ENCODE measurements around the gene ZDHHC5. TPM values are rescaled to one million over a fixed set of nuclear protein-coding genes. Genes with fewer than 3 reads are reported as not detected.

Gene ZDHHC5
- total and polyA plus RNA-seq, 2 of the 13 experiments (the other 11 are each of a cell fraction or from before 2014, with no cell fraction given), result 26.6 to 34.0 TPM

DNA sequence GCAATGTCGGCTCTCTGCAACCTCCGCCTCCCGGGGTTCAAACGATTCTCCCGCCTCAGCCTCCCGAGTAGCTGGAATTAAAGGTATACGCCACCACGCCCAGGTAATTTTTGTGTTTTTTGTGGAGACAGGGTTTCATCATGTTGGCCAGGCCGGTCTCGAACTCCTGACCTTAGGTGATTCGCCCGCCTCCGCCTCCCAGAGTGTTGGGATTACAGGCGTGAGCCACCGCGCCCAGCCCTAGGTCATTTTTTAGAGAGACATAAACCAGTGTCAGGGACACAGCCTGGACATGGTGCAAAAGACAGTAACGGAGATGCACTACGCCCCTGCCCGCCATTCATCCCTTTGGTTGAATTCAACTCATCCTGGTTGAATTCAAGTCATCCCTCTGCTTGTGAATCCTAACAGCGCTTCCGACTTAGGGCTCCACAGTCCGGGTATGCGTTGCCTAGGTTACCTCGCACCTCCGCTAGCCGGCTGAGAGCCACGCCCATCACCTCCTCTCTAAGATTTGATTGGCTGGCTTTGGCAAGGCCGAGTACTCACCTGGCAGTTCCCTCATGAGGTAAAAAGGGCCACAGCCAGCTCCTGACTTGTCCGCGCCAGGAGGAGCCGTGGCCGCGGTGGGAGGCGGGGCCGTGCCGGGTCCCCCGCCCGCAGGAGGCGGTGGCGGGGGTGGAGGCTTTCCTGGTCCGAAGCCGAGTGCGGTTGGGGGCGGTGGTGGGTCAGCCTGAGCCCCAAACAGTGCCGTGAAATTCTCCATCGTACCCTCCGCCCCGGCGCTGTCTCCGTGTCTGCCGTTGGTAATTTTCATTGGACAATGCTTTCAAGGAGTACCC is 43.7 kb downstream of the ZDHHC5 start, which contains the start of gene MED19 (continued):
- TF ChIP-seq, protein P1, sequence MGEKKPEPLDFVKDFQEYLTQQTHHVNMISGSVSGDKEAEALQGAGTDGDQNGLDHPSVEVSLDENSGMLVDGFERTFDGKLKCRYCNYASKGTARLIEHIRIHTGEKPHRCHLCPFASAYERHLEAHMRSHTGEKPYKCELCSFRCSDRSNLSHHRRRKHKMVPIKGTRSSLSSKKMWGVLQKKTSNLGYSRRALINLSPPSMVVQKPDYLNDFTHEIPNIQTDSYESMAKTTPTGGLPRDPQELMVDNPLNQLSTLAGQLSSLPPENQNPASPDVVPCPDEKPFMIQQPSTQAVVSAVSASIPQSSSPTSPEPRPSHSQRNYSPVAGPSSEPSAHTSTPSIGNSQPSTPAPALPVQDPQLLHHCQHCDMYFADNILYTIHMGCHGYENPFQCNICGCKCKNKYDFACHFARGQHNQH (CRISPR knock-in tag; IDR thresholded peaks at IDR 0.05), result 0 out of 2 replicates have a peak, but pooled peaks have one; percentile 56
- TF ChIP-seq ZFX (CRISPR knock-in tag; IDR thresholded peaks at IDR 0.05; ENCODE audit: low read depth), result peak; percentile 55; the same call in 1 of the 2 replicates
- TF ChIP-seq, protein P2, sequence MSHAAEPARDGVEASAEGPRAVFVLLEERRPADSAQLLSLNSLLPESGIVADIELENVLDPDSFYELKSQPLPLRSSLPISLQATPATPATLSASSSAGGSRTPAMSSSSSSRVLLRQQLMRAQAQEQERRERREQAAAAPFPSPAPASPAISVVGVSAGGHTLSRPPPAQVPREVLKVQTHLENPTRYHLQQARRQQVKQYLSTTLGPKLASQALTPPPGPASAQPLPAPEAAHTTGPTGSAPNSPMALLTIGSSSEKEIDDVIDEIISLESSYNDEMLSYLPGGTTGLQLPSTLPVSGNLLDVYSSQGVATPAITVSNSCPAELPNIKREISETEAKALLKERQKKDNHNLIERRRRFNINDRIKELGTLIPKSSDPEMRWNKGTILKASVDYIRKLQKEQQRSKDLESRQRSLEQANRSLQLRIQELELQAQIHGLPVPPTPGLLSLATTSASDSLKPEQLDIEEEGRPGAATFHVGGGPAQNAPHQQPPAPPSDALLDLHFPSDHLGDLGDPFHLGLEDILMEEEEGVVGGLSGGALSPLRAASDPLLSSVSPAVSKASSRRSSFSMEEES (CRISPR knock-in tag; IDR thresholded peaks at IDR 0.05), result peak; percentile 13; the same call in 1 of the 2 replicates
- TF ChIP-seq NRL (CRISPR knock-in tag; IDR thresholded peaks at IDR 0.05; ENCODE audit: borderline replicate concordance), result no peak
- TF ChIP-seq CENPT (CRISPR knock-in tag; IDR thresholded peaks at IDR 0.05; ENCODE audit: low read depth), result no peak
- TF ChIP-seq MED8 (CRISPR knock-in tag; IDR thresholded peaks at IDR 0.05; ENCODE audit: insufficient replicate concordance), result peak; percentile 32
- no peak for TF ChIP-seq ZNF225 (CRISPR knock-in tag; IDR thresholded peaks at IDR 0.05)
- TF ChIP-seq, protein P3, sequence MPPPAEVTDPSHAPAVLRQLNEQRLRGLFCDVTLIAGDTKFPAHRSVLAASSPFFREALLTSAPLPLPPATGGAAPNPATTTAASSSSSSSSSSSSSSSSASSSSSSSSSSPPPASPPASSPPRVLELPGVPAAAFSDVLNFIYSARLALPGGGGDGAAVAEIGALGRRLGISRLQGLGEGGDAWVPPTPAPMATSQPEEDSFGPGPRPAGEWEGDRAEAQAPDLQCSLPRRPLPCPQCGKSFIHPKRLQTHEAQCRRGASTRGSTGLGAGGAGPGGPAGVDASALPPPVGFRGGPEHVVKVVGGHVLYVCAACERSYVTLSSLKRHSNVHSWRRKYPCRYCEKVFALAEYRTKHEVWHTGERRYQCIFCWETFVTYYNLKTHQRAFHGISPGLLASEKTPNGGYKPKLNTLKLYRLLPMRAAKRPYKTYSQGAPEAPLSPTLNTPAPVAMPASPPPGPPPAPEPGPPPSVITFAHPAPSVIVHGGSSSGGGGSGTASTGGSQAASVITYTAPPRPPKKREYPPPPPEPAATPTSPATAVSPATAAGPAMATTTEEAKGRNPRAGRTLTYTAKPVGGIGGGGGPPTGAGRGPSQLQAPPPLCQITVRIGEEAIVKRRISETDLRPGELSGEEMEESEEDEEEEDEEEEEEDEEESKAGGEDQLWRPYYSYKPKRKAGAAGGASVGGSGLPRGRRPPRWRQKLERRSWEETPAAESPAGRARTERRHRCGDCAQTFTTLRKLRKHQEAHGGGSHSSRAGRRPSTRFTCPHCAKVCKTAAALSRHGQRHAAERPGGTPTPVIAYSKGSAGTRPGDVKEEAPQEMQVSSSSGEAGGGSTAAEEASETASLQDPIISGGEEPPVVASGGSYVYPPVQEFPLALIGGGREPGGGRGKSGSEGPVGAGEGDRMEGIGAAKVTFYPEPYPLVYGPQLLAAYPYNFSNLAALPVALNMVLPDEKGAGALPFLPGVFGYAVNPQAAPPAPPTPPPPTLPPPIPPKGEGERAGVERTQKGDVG (CRISPR knock-in tag; IDR thresholded peaks at IDR 0.05; ENCODE audit: borderline replicate concordance), result 0 out of 2 replicates have a peak, but pooled peaks have one; percentile 4
- 0 out of 2 replicates have a peak, but pooled peaks have one; percentile 15 for TF ChIP-seq ZNF441 (CRISPR knock-in tag; IDR thresholded peaks at IDR 0.05; ENCODE audit: borderline replicate concordance)
- TF ChIP-seq ZNF556 (CRISPR knock-in tag; IDR thresholded peaks at IDR 0.05; ENCODE audit: borderline replicate concordance), result no peak
- TF ChIP-seq, protein P4, sequence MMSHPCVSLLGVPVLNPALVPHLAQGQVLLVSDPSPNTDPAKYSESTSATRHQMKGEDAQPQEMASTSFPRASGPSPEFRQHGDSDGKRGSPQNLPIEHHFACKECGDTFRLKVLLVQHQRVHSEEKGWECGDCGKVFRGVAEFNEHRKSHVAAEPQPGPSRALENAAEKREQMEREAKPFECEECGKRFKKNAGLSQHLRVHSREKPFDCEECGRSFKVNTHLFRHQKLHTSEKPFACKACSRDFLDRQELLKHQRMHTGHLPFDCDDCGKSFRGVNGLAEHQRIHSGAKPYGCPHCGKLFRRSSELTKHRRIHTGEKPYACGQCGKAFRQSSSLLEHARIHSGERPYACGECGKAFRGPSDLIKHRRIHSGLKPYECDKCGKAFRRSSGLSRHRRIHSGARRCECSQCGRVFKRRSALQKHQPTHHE (CRISPR knock-in tag; IDR thresholded peaks at IDR 0.05; ENCODE audit: borderline replicate concordance), result no peak; the same call in 1 of the 2 replicates
- TF ChIP-seq, protein P5, sequence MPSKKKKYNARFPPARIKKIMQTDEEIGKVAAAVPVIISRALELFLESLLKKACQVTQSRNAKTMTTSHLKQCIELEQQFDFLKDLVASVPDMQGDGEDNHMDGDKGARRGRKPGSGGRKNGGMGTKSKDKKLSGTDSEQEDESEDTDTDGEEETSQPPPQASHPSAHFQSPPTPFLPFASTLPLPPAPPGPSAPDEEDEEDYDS (CRISPR knock-in tag; IDR thresholded peaks at IDR 0.05), result peak; percentile 17; the same call in 1 of the 2 replicates
- peak; percentile 82 for TF ChIP-seq SAP130 (CRISPR knock-in tag; IDR thresholded peaks at IDR 0.05; ENCODE audit: low read depth)
- TF ChIP-seq, protein P6, sequence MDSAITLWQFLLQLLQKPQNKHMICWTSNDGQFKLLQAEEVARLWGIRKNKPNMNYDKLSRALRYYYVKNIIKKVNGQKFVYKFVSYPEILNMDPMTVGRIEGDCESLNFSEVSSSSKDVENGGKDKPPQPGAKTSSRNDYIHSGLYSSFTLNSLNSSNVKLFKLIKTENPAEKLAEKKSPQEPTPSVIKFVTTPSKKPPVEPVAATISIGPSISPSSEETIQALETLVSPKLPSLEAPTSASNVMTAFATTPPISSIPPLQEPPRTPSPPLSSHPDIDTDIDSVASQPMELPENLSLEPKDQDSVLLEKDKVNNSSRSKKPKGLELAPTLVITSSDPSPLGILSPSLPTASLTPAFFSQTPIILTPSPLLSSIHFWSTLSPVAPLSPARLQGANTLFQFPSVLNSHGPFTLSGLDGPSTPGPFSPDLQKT (CRISPR knock-in tag; IDR thresholded peaks at IDR 0.05; ENCODE audit: borderline replicate concordance), result no peak
